ENCODE measurements around the gene NDRG2. TPM values are rescaled to one million over a fixed set of nuclear protein-coding genes. Genes with fewer than 3 reads are reported as not detected.

NDRG2 gene
- total RNA-seq, 1 donor from 2014 or later, result 5.6 TPM

DNA sequence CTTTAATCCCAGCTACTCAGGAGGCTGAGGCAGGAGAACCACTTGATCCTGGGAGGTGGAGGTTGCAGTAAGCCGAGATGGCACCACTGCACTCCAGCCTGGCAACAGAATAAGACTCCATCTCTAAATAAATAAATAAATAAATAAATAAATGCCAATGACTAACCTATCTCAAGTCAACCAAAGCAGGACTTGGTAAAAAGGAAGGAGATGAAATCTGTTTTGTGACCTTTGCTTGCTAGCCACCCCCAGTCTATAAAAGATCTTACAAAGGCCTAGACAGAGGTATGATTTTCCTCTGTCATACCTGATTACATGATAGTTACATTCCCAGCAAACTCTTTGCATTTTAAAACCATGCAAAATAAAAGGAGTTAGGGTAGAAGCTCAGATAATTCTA lies 48.6 kb downstream of the NDRG2 start:
- intact Hi-C loops (cut with micrococcal nuclease), result no loop called here

DNA sequence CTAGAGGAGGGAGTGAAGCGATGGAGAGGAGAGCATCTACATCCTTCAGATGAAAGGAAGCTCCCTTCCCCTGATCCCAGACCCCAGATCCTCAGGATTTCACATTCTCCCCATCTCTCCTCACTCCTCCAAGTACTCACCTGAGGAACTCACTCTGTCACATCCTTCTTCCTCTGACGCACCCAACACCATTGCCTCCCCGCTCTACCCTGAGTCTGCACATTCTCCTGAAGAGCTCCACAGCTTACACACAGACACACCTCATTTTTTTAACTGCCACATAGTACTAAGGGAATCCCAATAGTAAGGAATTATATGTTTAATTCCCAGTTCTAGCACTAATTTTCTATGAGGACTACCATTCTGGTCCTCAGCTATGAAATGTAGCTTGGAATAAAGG lies 51.4 kb downstream of the NDRG2 start:
- intact Hi-C loops (cut with micrococcal nuclease), result loop anchor here (5.0 kb wide), 3 partner anchors 101 to 291 kb away; partner anchors contain the start of genes RNASE4 and RNASE6

GRCh38 chr14:20971705-20972021 lies 53.2 kb downstream of the NDRG2 start:
- intact Hi-C loops (cut with micrococcal nuclease), result loop anchor here (1.0 to 5.0 kb wide), 7 partner anchors 10 to 289 kb away; partner anchors contain the start of genes METTL17, RNASE4 and RNASE6

GRCh38 chr14:20970983-20971704 lies 53.7 kb downstream of the NDRG2 start:
- intact Hi-C loops (cut with micrococcal nuclease), result loop anchor here (1.0 to 5.0 kb wide), 7 partner anchors 10 to 289 kb away; partner anchors contain the start of genes METTL17, RNASE4 and RNASE6

GRCh38 chr14:20970647-20970982 lies 54.2 kb downstream of the NDRG2 start:
- intact Hi-C loops (cut with micrococcal nuclease), result loop anchor here (5.0 kb wide), 3 partner anchors 98 to 288 kb away; partner anchors contain the start of genes RNASE4 and RNASE6

- intact Hi-C loops (cut with micrococcal nuclease), result no loop called here
Observed at GRCh38 chr14:20969336-20969735, 55.5 kb downstream of the NDRG2 start.

Other genes starting within 250 kb of the NDRG2 start
- 3.3 and 3.5 TPM in 2 replicates for gene RNASE6, start 243.8 kb downstream of the NDRG2 start, total RNA-seq
- gene RNASE1, start 222.2 kb downstream of the NDRG2 start, total RNA-seq, result not detected in 2 replicates
- not detected in 2 replicates for gene RNASE3, start 133.7 kb downstream of the NDRG2 start, total RNA-seq
- not detected in 2 replicates for gene RNASE2, start 69.6 kb downstream of the NDRG2 start, total RNA-seq
- gene METTL17, start 35.1 kb downstream of the NDRG2 start, total RNA-seq, result 92.9 and 102 TPM in 2 replicates
- gene SLC39A2, start 25.8 kb downstream of the NDRG2 start, total RNA-seq, result 0.18 and 0.36 TPM in 2 replicates
- not detected in 2 replicates for gene TPPP2, start 5.2 kb upstream of the NDRG2 start, total RNA-seq
- not detected in 2 replicates for gene RNASE13, start 9.7 kb upstream of the NDRG2 start, total RNA-seq
- not detected in 2 replicates for gene RNASE7, start 17.3 kb upstream of the NDRG2 start, total RNA-seq
- not detected in 2 replicates for gene RNASE8, start 32.8 kb upstream of the NDRG2 start, total RNA-seq
- gene ARHGEF40, start 45.2 kb upstream of the NDRG2 start, total RNA-seq, result not detected in 2 replicates
- gene ZNF219, start 73.6 kb upstream of the NDRG2 start, total RNA-seq, result 5.5 and 7.3 TPM in 2 replicates
- gene TMEM253, start 76.0 kb upstream of the NDRG2 start, total RNA-seq, result not detected in 2 replicates
- not detected in 2 replicates for gene OR5AU1, start 131.0 kb upstream of the NDRG2 start, total RNA-seq
- 734 and 763 TPM in 2 replicates for gene HNRNPC, start 244.4 kb upstream of the NDRG2 start, total RNA-seq